Astrocyte (in vitro differentiated cells and primary cell): ENCODE measurements around the gene MUS81.

Experiments
- CTCF ChIP-seq: IDR thresholded peaks from 2 replicates; pipeline ENCODE4 v1.5.1; 2011; ENCODE audit warnings: low read depth, mild to moderate bottlenecking, inconsistent platforms, low read length, moderate library complexity; ENCODE audit not compliant: insufficient read depth
- EZH2 ChIP-seq: IDR thresholded peaks from 2 replicates; pipeline ENCODE4 v1.6.1; 2012; ENCODE audit warnings: mild to moderate bottlenecking, low read length, inconsistent platforms; ENCODE audit not compliant: insufficient read depth

GRCh38 chr11:65829459-65829858, 30.8 kb upstream of the MUS81 start:
- TF ChIP-seq CTCF (no peak), EZH2 (no peak)
